Suppressor macrophage treated with lipopolysaccharide for 1 hour (primary cell): ENCODE results near the gene UGT1A4.

ENCODE experiments used
- DNase-seq, 3 donors: peaks; one replicate each; pipeline ENCODE4 v3.0.0-alpha.2; 2020 to 2022

UGT1A4 gene

DNA sequence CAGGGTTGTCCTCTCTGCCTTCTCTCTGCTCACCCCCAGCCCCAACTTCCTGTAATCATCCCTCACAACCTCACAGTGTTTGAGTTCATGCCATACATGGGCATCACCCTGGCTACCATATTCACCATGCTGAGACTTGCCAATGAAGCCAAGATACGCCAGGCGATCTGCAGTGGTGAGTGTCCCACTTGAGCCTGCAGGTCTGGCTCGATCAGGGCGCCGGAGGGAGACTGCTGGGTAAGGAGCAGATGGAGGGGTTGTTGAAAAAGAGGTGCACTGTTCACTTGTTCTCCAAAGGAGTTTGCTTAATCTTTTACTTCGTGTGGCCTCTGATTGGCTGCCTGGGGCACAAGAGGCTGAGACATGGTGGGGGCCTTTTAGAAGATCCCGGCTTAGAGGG, 74.2 kb downstream of the UGT1A4 start:
- no peak for DNase-seq

DNA sequence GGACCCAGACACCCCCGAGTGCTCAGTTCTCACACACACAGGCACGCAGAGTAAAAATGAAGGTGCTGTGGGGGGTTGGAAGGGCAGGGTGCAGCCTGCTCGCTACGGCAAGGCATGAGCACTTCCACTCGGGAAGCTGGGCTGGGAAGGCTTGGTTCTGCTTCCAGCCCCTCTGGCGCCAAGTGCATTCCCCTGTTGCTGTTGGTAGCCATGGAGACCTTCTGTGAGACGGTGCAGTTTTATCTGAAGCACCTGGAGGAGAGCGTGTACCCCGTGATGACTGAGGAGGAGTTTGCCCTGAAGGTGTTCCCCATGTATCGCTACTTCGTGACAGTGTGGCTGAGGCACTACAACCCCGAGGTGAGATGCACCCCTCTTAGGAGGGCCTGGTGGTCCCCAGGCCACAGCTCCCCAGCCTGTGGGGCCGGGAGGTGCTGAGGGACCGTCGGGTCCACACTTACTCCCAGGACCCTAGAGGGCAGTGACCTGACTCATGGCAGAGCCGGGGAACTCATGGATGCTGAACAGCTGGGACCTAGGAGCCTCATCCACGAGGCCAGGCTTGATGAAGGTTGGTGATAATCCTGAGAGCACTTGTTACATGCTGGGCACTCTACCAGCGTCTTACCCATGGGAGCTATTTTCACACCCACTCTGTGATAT, 75.1 kb downstream of the UGT1A4 start:
- DNase-seq = no peak

GRCh38 chr2:233794128-233794658, 75.7 kb downstream of the UGT1A4 start:
- no peak for DNase-seq

- DNase-seq = no peak
These were observed 77.2 kb downstream of the UGT1A4 start for GRCh38 chr2:233795735-233796171.

GRCh38 chr2:233796254-233796653, 77.7 kb downstream of the UGT1A4 start:
- DNase-seq = no peak

DNA sequence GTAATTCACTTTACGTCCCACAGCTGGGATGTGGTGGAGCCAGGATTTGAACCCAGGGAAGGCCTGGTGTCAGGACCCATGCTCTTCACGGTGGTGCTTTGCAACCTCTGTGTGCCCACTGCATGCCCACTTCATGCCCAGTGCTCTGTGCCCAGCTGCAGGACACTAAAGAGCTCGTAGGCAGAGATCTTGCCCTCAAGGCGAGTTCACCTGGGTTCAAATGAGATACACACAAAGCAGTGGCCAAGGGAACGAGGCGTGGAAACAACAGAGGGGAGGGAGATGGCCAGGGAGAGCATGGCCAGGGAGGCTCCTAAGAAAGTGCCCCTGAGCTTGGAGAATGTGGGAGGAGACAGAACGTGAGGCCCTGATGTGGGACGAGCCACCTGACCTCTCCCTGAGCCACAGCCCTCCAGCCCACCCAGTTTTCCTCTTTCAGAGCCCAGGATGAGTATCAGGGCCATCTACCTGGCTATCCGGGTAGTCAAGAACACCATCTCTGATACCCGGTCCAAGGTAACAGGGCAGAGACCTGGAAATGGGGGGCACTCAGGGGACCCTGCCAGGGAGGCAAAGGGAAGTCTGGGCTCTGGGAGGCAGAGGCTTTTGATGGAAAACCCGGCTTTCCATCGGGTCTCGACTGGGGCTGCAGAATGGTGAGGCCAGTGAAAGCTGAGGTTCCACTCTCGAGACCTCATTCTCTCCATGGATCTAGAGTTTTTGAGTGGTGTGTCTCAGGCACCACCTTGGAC, 80.0 kb downstream of the UGT1A4 start:
- DNase-seq = no peak

GRCh38 chr2:233799087-233799665, 80.6 kb downstream of the UGT1A4 start:
- no peak for DNase-seq

GRCh38 chr2:233799716-233800115, 81.2 kb downstream of the UGT1A4 start:
- no peak for DNase-seq

DNA sequence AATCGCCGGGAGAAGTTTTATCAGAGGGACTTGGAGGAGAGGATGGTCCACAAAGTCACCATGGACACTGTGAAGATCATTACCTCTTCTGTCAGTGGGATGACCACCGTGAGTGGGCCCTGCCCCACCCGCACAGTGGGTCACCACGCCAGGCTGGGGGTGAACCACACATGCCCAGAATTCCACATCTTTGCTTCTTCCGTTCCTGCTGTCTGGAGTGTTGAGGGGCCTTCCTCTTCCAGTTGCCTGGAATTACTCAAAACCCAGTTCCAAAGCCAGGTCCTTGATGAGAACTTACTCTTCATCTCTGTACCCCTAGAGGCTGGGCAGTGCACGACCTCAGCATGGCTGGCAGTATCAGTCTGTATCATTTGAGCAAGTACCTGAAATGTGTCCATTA, 81.7 kb downstream of the UGT1A4 start:
- DNase-seq = no peak

GRCh38 chr2:233801357-233802131, 83.0 kb downstream of the UGT1A4 start:
- no peak for DNase-seq

DNA sequence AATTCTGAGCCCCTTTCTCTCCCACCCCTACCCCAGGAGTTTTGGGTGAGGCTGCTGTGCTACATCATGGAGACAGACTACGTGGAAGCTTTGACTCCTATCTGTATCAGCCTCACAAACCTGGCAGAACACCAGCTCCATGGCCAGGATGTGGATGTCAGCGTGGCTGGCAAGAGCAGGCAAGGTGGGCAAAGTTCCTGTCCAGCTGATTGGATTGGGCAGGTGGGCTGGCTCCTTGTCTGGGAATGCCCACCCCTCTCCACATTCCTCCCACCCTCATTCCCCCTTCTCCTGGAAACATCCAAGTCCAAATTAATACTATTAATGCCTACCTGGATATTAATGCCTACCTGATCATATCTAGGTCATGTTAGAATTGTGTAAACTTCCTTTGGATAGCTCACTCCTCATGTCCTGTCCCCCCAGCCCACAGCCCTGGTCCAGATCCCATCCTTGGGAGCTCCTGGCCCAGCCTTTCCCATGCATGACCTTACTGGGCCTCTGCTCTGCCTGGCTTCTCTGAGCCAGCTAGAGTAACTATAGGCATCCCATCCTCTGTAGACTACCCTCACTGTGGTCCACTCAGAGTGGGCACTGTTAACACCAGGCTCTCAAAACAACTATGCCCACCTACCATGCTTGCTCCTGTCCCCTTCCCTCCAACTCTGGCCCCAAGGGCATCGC, 83.7 kb downstream of the UGT1A4 start:
- DNase-seq = no peak

DNA sequence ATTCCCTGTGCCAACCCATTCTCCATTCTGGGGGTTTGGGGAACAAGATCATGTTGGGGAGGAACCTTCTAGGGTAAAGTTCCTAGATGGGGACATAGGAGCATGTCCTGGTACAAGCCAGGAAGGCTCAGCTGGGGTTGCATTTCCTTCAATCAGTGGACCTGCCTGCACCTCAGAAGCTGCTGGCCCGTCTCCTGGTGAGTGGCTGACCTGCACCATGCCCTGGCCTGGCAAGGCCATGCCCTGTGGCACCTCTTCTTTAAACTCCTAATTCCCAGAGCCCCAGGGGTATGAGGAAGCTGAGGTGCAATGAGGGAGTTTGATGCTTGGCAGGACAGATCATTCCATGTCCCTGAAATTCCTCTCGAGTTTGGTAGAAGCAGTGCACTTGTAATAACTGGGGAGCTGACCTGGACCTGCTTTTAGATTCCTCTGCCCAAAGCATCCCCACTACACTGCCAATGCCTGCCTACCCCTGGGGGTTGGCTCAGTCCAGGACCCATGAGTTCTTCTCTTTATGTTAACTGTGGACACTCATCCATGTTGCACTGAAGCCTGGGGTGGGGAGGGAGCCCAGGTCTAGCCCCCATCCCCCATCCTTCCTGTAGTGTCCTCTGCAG, 84.9 kb downstream of the UGT1A4 start:
- no peak for DNase-seq

DNA sequence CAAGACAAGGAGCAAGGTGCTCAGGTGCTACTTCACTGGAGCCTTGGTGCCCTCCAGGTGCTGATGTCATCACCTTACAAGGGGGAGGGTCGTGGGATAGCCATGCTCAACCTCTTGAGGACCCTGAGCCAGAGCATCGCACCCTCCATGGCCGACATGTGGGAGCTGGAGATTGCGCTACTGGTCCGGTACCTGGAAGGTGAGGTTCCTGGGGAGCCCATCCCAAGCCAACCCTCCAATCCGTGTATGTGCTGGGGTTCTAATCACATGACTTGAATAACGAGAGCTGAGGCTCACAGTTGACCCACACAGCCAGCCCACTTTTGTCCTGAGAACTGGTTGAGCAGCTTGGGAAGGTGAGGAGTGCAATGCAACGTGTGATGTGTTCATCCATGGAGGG, 85.5 kb downstream of the UGT1A4 start:
- DNase-seq = no peak

DNA sequence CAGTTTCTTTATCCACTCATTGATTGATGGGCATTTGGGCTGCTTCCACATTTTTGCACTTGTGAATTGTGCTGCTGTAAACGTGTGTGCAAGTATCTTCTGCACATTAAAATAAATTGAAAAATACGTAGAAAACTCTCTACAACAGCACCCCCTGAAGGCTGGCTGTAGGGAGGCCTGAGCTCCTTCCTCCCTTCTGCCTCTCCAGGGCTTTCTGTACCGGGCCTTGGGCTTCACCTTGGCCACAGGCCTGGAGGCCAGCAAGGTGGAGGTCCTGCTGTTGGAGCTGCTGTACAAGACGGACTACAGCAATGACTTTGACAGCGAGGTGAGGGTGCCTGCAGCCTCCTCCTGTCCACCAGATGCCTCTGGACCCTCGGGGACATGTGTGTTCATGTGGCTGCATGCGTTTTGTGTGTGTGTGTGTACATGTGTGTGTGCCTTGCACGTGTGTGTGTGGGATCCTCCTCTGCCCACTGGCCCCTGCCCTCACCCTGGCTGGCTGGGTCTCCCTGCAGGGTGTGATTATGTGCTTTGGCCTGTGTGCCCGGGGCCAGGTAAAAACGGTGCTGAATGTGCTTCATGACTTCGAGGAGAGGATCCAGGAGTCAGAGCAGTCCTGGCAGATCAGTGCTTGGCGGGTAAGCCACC, 88.8 kb downstream of the UGT1A4 start:
- no peak for DNase-seq

DNA sequence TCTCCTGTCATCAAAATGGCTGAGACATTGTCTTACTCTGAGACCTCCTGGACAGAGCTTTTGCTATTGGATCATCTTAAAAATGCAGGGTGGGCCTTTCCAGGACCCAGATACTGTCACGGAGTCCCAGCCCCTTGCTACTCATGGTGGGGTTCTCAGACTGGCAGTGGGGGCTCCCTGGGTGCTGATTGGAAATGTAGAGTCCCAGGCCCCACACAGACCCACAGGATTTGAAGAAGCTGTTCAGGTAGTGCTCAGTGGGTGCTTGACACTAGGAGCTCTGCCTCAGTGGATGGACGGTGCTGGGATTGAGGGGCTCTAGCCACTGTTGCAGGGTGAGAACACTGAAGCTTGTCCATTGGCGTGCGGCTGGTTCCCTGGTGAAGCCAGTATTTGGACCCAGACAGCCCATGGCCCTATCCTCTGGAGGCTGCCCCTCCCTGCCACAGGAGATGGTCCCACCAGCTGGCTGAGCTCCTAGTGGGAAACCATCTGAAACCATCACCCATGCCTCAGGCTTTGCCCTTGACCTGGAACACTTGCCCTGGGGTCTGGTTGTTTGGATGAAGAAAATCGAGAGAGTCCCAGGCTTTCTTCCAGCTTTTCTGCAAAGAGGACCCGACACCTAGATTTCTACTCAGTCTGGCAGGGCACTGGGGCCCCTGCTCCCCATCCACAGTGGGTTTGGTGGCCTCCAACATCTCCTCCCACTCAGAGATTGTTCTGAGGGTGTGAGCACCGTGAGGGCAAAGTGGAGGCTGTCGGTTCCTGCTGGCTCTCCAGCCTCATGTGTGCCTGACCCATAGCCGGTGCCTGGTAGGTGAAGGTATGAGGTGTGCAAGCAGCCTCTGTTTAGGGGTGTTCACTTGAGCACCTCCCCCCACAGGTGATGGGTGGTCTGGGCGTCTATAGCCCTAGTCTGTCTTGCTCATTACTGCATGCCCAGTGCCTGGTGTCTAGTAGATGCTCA, 89.7 kb downstream of the UGT1A4 start:
- DNase-seq = no peak

GRCh38 chr2:233810385-233810784, 91.8 kb downstream of the UGT1A4 start:
- peak in 1 of 3 donors; percentile 12 for DNase-seq

GRCh38 chr2:233811087-233811486, 92.6 kb downstream of the UGT1A4 start:
- DNase-seq = no peak

- DNase-seq = no peak
These were observed 93.2 kb downstream of the UGT1A4 start for GRCh38 chr2:233811732-233812131.

- no peak for DNase-seq
These were observed 94.9 kb downstream of the UGT1A4 start for GRCh38 chr2:233813236-233814055.
